K562 (cell line): ENCODE data around the gene LRCH1. TPM values are rescaled to one million over a fixed set of nuclear protein-coding genes. Genes with fewer than 3 reads are reported as not detected.
A peak's percentile ranks its signal among the peaks of the same experiment; 100 is the strongest.

ENCODE experiments used
- BACH1 ChIP-seq: fragments of 200-800 bp; sonication (Bioruptor generic); IDR thresholded peaks from 2 replicates; pipeline ENCODE4 v1.6.1; 2016; ENCODE audit warnings: missing genetic modification characterization, missing compliant biosample characterization
- BRCA1 ChIP-seq, 2 experiments: fragments of 450-650 bp in 1 of 2; sonication (generic) in 1 of 2; formaldehyde crosslinking in 1 of 2; IDR thresholded peaks; 2 replicates each; pipeline versions ENCODE4 v1.5.0 to v1.6.1; 2017 to 2020; ENCODE audit warnings: mild to moderate bottlenecking in 1 of 2, missing genetic modification reagents in 1 of 2
- CBFA2T2 ChIP-seq: fragments of 450-650 bp; conservative IDR thresholded peaks from 2 replicates; pipeline ENCODE4 v1.6.1; 2017; ENCODE audit warnings: mild to moderate bottlenecking
- FOS ChIP-seq: IDR thresholded peaks from 3 replicates; pipeline ENCODE4 v1.6.1; 2011; ENCODE audit not compliant: insufficient read length; ENCODE audit errors: extremely low read depth
- GTF2F1 ChIP-seq: IDR thresholded peaks from 2 replicates; pipeline ENCODE4 v1.6.1; 2011; ENCODE audit warnings: low read depth, low read length, improper control_type of control experiment
- KLF13 ChIP-seq: fragments of 450-650 bp; IDR thresholded peaks from 2 replicates; pipeline ENCODE4 v1.6.1; 2016; ENCODE audit warnings: missing genetic modification characterization, low read depth, mild to moderate bottlenecking, missing compliant biosample characterization, moderate library complexity, borderline replicate concordance
- PHF8 ChIP-seq: fragments of 200-600 bp; sonication (generic); IDR thresholded peaks from 2 replicates; pipeline ENCODE4 v1.6.1; 2012; ENCODE audit warnings: mixed run types, mild to moderate bottlenecking, inconsistent platforms, low read length, moderate library complexity, borderline replicate concordance
- POLR2A ChIP-seq: fragments of 450-650 bp; conservative IDR thresholded peaks from 2 replicates; pipeline ENCODE4 v1.6.1; 2016
- POLR2G ChIP-seq: fragments of 200-400 bp; formaldehyde crosslinking; IDR thresholded peaks from 2 replicates; pipeline ENCODE4 v1.6.1; 2017; ENCODE audit warnings: low read depth, mild to moderate bottlenecking, antibody characterized with exemption, low read length, moderate library complexity
- PURB ChIP-seq: sonication (generic); formaldehyde crosslinking; IDR thresholded peaks from 2 replicates; pipeline ENCODE4 v1.9.0; 2021; ENCODE audit warnings: low read depth, mild to moderate bottlenecking, missing genetic modification reagents
- RBFOX2 ChIP-seq: fragments of 200-400 bp; formaldehyde crosslinking; IDR thresholded peaks from 2 replicates; pipeline ENCODE4 v1.6.1; 2017; ENCODE audit warnings: low read depth, mild to moderate bottlenecking, low read length, moderate library complexity
- SRF ChIP-seq, 2 experiments: fragments of 250-450, 450-650 bp in 1 of 2; sonication (Bioruptor Pico) in 1 of 2; sonication (generic) in 1 of 2; formaldehyde crosslinking; IDR thresholded peaks; 2 replicates each; pipeline versions ENCODE4 v1.5.0 to v1.5.1; 2020 to 2022; ENCODE audit warnings: mild to moderate bottlenecking in 1 of 2, missing genetic modification reagents in 1 of 2
- TCFL5 ChIP-seq: fragments of 250-450 bp; sonication (Bioruptor Pico); conservative IDR thresholded peaks from 2 replicates; pipeline ENCODE4 v1.6.1; 2021; ENCODE audit warnings: mild to moderate bottlenecking, moderate library complexity, matching md5 sums
- TEAD4 ChIP-seq, 2 experiments: sonication (generic) in 1 of 2; formaldehyde crosslinking in 1 of 2; IDR thresholded peaks; 2 replicates each; pipeline versions ENCODE4 v1.6.1 to v1.8.0; 2012 to 2022; ENCODE audit warnings: borderline replicate concordance in 1 of 2, inconsistent platforms in 1 of 2, low read length in 1 of 2, mild to moderate bottlenecking in 1 of 2, missing genetic modification reagents in 1 of 2
- ZFP1 ChIP-seq: fragments of 450-650 bp; formaldehyde crosslinking; IDR thresholded peaks from 2 replicates; pipeline ENCODE4 v1.4.0; 2020; ENCODE audit warnings: mild to moderate bottlenecking, mixed read lengths
- ZNF263 ChIP-seq: sonication (generic); formaldehyde crosslinking; IDR thresholded peaks from 2 replicates; pipeline ENCODE4 v1.8.0; 2022; ENCODE audit warnings: mild to moderate bottlenecking, missing genetic modification reagents, borderline replicate concordance
- polyA plus RNA-seq, 8 experiments: library from polyadenylated mRNA; depleted of rRNA in 4 of 8; stranded (reverse) in 5 of 8; unstranded in 3 of 8; fragments of >200 nt; fragmentation: Nextera tagmentation in 2 of 8; fragmentation: Illumina TruSeq in 1 of 8; extraction: Ambion mirVana in 2 of 8; extraction: Trizol in 1 of 8; gene quantifications; 2 replicates each; pipeline versions ENCODE4 v1.2.1 to v1.2.3, GENCODE V29; 2011 to 2014; ENCODE audit warnings: inconsistent platforms in 1 of 8, missing spikeins in 1 of 8
- total RNA-seq, 7 experiments: library from RNA; depleted of rRNA in 6 of 7; stranded (reverse); fragments of >200 nt in 6 of 7; fragmentation: Illumina TruSeq in 2 of 7; extraction: Trizol in 2 of 7; gene quantifications; 2 replicates each; pipeline versions ENCODE4 v1.2.1 to v1.2.3, GENCODE V29; 2011 to 2021; ENCODE audit warnings: low replicate concordance in 1 of 7
- TF ChIP-seq, protein P1 (sequence below): IDR thresholded peaks from 3 replicates; pipeline ENCODE4 v1.6.1; 2011; ENCODE audit warnings: borderline replicate concordance, mild to moderate bottlenecking, moderate library complexity; ENCODE audit not compliant: insufficient read length; ENCODE audit errors: extremely low read depth
- TF ChIP-seq, protein P2 (sequence below): fragments of 250-450 bp; sonication (Bioruptor Pico); IDR thresholded peaks from 2 replicates; pipeline ENCODE4 v1.5.1; 2021; ENCODE audit warnings: mild to moderate bottlenecking
- TF ChIP-seq, protein P3 (sequence below), 2 experiments: fragments of 450-650 bp in 1 of 2; IDR thresholded peaks; 2 replicates each; pipeline ENCODE4 v1.6.1; 2011 to 2017; ENCODE audit warnings: low read depth in 2 of 2, antibody characterized with exemption in 1 of 2, borderline replicate concordance in 1 of 2, low read length in 1 of 2, mild to moderate bottlenecking in 1 of 2, mixed read lengths in 1 of 2; ENCODE audit not compliant: control insufficient read depth in 1 of 2

Gene LRCH1
- total and polyA plus RNA-seq, 9 of the 15 experiments (the other 6 are each of a cell fraction or from before 2014, with no cell fraction given) = 1.1 to 6.8 (median 3.7) TPM

DNA sequence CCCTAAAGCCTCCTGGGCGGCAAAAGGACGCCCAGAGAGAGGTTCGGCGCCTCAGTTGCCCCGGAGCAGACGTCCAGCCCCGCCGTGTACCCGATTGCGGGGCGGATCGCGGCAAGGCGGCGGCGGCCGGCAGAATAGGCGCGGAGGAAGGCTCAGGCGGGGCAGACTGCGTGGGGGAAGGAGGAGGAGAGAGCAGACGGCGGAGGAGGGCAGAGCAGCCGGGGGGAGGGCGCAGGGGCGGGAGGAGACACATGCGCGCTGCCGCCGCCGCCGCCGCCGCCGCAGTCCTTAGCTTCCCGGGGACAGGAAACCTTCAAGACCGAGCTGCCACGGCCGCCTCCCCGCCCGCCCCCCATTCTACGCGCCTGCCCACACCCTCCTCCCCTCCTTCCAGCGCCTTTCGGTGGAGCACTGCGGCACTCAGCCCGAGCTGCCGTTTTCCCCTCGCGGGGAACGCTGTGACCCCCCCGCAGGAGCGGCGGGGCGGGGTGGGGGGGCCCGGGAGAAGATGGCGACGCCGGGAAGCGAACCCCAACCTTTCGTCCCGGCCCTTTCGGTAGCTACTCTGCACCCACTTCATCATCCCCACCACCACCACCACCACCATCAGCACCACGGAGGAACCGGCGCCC lies at the start of gene LRCH1 (continued):
- TF ChIP-seq ZNF263 (CRISPR knock-in tag) = peak; percentile 76
- TF ChIP-seq PURB (CRISPR knock-in tag) = no peak
- TF ChIP-seq POLR2G = peak; percentile 64
- TF ChIP-seq, protein P1, sequence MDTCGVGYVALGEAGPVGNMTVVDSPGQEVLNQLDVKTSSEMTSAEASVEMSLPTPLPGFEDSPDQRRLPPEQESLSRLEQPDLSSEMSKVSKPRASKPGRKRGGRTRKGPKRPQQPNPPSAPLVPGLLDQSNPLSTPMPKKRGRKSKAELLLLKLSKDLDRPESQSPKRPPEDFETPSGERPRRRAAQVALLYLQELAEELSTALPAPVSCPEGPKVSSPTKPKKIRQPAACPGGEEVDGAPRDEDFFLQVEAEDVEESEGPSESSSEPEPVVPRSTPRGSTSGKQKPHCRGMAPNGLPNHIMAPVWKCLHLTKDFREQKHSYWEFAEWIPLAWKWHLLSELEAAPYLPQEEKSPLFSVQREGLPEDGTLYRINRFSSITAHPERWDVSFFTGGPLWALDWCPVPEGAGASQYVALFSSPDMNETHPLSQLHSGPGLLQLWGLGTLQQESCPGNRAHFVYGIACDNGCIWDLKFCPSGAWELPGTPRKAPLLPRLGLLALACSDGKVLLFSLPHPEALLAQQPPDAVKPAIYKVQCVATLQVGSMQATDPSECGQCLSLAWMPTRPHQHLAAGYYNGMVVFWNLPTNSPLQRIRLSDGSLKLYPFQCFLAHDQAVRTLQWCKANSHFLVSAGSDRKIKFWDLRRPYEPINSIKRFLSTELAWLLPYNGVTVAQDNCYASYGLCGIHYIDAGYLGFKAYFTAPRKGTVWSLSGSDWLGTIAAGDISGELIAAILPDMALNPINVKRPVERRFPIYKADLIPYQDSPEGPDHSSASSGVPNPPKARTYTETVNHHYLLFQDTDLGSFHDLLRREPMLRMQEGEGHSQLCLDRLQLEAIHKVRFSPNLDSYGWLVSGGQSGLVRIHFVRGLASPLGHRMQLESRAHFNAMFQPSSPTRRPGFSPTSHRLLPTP = no peak
- TF ChIP-seq BRCA1 (IDR thresholded peaks at IDR 0.05) = no peak
- TF ChIP-seq BRCA1 (CRISPR knock-in tag; IDR thresholded peaks at IDR 0.05) = no peak
- no peak for TF ChIP-seq TEAD4 (IDR thresholded peaks at IDR 0.05; ENCODE audit: low read length)
- no peak for TF ChIP-seq TEAD4 (CRISPR knock-in tag; IDR thresholded peaks at IDR 0.05; ENCODE audit: borderline replicate concordance)
- peak; percentile 31 for TF ChIP-seq RBFOX2
- TF ChIP-seq BACH1 (tag) = no peak
- peak; percentile 20; the same call in 1 of the 2 replicates for TF ChIP-seq PHF8
- TF ChIP-seq, protein P2, sequence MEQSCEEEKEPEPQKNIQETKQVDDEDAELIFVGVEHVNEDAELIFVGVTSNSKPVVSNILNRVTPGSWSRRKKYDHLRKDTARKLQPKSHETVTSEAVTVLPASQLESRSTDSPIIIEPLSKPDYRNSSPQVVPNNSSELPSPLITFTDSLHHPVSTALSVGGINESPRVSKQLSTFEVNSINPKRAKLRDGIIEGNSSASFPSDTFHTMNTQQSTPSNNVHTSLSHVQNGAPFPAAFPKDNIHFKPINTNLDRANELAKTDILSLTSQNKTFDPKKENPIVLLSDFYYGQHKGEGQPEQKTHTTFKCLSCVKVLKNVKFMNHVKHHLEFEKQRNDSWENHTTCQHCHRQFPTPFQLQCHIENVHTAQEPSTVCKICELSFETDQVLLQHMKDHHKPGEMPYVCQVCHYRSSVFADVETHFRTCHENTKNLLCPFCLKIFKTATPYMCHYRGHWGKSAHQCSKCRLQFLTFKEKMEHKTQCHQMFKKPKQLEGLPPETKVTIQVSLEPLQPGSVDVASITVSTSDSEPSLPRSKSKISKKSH (CRISPR knock-in tag) = no peak
- TF ChIP-seq SRF (CRISPR knock-in tag; IDR thresholded peaks at IDR 0.05) = no peak
- TF ChIP-seq POLR2A = 0 out of 2 replicates have a peak, but pooled peaks have one; percentile 41
- no peak for TF ChIP-seq FOS
- no peak for TF ChIP-seq KLF13 (tag)
- TF ChIP-seq TCFL5 (CRISPR knock-in tag) = no peak
- no peak for TF ChIP-seq GTF2F1
- TF ChIP-seq CBFA2T2 = no peak
- no peak for TF ChIP-seq ZFP1 (CRISPR knock-in tag)
- TF ChIP-seq, protein P3, sequence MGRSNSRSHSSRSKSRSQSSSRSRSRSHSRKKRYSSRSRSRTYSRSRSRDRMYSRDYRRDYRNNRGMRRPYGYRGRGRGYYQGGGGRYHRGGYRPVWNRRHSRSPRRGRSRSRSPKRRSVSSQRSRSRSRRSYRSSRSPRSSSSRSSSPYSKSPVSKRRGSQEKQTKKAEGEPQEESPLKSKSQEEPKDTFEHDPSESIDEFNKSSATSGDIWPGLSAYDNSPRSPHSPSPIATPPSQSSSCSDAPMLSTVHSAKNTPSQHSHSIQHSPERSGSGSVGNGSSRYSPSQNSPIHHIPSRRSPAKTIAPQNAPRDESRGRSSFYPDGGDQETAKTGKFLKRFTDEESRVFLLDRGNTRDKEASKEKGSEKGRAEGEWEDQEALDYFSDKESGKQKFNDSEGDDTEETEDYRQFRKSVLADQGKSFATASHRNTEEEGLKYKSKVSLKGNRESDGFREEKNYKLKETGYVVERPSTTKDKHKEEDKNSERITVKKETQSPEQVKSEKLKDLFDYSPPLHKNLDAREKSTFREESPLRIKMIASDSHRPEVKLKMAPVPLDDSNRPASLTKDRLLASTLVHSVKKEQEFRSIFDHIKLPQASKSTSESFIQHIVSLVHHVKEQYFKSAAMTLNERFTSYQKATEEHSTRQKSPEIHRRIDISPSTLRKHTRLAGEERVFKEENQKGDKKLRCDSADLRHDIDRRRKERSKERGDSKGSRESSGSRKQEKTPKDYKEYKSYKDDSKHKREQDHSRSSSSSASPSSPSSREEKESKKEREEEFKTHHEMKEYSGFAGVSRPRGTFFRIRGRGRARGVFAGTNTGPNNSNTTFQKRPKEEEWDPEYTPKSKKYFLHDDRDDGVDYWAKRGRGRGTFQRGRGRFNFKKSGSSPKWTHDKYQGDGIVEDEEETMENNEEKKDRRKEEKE (IDR thresholded peaks at IDR 0.05; ENCODE audit: borderline replicate concordance in 1 of 2, control insufficient read depth in 1 of 2, low read depth in 2 of 2, low read length in 1 of 2) = no peak
